Stimulated activated naive CD4-positive, alpha-beta T cell treated with Interleukin-2 at 50 U/mL for 16 hours (primary cell): ENCODE data around the gene SDHB.

Source experiments
- DNase-seq: peaks from one replicate; lab custom pipeline; 2025; lab: John Stamatoyannopoulos, UW

Gene SDHB

GRCh38 chr1:17053685-17054410 is at the start of gene SDHB:
TSS of gene SDHB (minus strand) at chr1:17054032. CDS start at chr1:17054019, 13 bp downstream.
- peak; percentile 97 for DNase-seq

- no peak for DNase-seq
Measured at GRCh38 chr1:17102232-17102631, 48.4 kb upstream of the SDHB start.

- no peak for DNase-seq
Measured at GRCh38 chr1:17101261-17101660, 47.4 kb upstream of the SDHB start.

- DNase-seq, result no peak
Measured at GRCh38 chr1:17099616-17100340, 45.9 kb upstream of the SDHB start.

- DNase-seq, result no peak
Measured at GRCh38 chr1:17098446-17099317, 44.9 kb upstream of the SDHB start.

- DNase-seq, result no peak
Measured at GRCh38 chr1:17097787-17098186, 44.0 kb upstream of the SDHB start.

- no peak for DNase-seq
Measured at GRCh38 chr1:17097147-17097546, 43.3 kb upstream of the SDHB start.

GRCh38 chr1:17096584-17096983 is 42.8 kb upstream of the SDHB start:
- no peak for DNase-seq

GRCh38 chr1:17095141-17095540 is 41.3 kb upstream of the SDHB start:
- DNase-seq, result no peak

- DNase-seq, result no peak
Measured at GRCh38 chr1:17094664-17095063, 40.8 kb upstream of the SDHB start.

- DNase-seq, result no peak
Measured at GRCh38 chr1:17093822-17094393, 40.1 kb upstream of the SDHB start.

- no peak for DNase-seq
Measured at GRCh38 chr1:17091252-17091651, 37.4 kb upstream of the SDHB start.

GRCh38 chr1:17089506-17089905 is 35.7 kb upstream of the SDHB start:
- no peak for DNase-seq

- DNase-seq, result no peak
Measured at GRCh38 chr1:17086751-17087150, 32.9 kb upstream of the SDHB start.

- no peak for DNase-seq
Measured at GRCh38 chr1:17084787-17085186, 31.0 kb upstream of the SDHB start.

- DNase-seq, result no peak
Measured at GRCh38 chr1:17082761-17083160, 28.9 kb upstream of the SDHB start.

GRCh38 chr1:17081439-17081838 is 27.6 kb upstream of the SDHB start:
- DNase-seq, result no peak

GRCh38 chr1:17080880-17081279 is 27.0 kb upstream of the SDHB start:
- DNase-seq, result no peak

- DNase-seq, result no peak
Measured at GRCh38 chr1:17080085-17080759, 26.4 kb upstream of the SDHB start.

- DNase-seq, result no peak
Measured at GRCh38 chr1:17078991-17079868, 25.4 kb upstream of the SDHB start.
